K562 (cell line): ENCODE results near the gene OR8G5. TPM values are rescaled to one million over a fixed set of nuclear protein-coding genes. Genes with fewer than 3 reads are reported as not detected.

Experiments
- HCFC1 ChIP-seq: IDR thresholded peaks from 2 replicates; pipeline ENCODE4 v1.6.1; 2012; ENCODE audit warnings: low read depth, low read length, improper control_type of control experiment
- KAT2B ChIP-seq: IDR thresholded peaks from one replicate; pipeline ENCODE4 v1.6.1; 2012; ENCODE audit warnings: low read depth, mild to moderate bottlenecking, control low read depth, inconsistent platforms, low read length, moderate library complexity
- MXI1 ChIP-seq: IDR thresholded peaks from 2 replicates; pipeline ENCODE4 v1.6.1; 2011; ENCODE audit warnings: low read depth, mild to moderate bottlenecking, improper control_type of control experiment, low read length
- U2AF1 ChIP-seq: fragments of 200-400 bp; formaldehyde crosslinking; optimal IDR thresholded peaks from 2 replicates; pipeline ENCODE3; 2017; ENCODE audit warnings: mild to moderate bottlenecking, low read depth, low read length, moderate library complexity
- polyA plus RNA-seq, 8 experiments: library from polyadenylated mRNA; depleted of rRNA in 4 of 8; stranded (reverse) in 5 of 8; unstranded in 3 of 8; fragments of >200 nt; fragmentation: Nextera tagmentation in 2 of 8; fragmentation: Illumina TruSeq in 1 of 8; extraction: Ambion mirVana in 2 of 8; extraction: Trizol in 1 of 8; gene quantifications; 2 replicates each; pipeline versions ENCODE4 v1.2.1 to v1.2.3, GENCODE V29; 2011 to 2014; ENCODE audit warnings: inconsistent platforms in 1 of 8, missing spikeins in 1 of 8
- total RNA-seq, 7 experiments: library from RNA; depleted of rRNA in 6 of 7; stranded (reverse); fragments of >200 nt in 6 of 7; fragmentation: Illumina TruSeq in 2 of 7; extraction: Trizol in 2 of 7; gene quantifications; 2 replicates each; pipeline versions ENCODE4 v1.2.1 to v1.2.3, GENCODE V29; 2011 to 2021; ENCODE audit warnings: low replicate concordance in 1 of 7
- TF ChIP-seq, protein P1 (sequence below): fragments of 250-450 bp; sonication (Bioruptor Pico); IDR thresholded peaks from 2 replicates; pipeline ENCODE4 v1.4.0; 2020
- TF ChIP-seq, protein P2 (sequence below): fragments of 250-450 bp; sonication (Bioruptor Pico); IDR thresholded peaks from 2 replicates; pipeline ENCODE4 v1.6.1; 2021; ENCODE audit warnings: mild to moderate bottlenecking
- TF ChIP-seq, protein P3 (sequence below): fragments of 250-450 bp; sonication (Bioruptor Pico); IDR thresholded peaks from 2 replicates; pipeline ENCODE4 v1.8.0; 2022; ENCODE audit warnings: inconsistent platforms
- TF ChIP-seq, protein P4 (sequence below): fragments of 200-800 bp; sonication (Bioruptor generic); IDR thresholded peaks from 2 replicates; pipeline ENCODE4 v1.6.1; 2017; ENCODE audit warnings: missing genetic modification characterization, missing compliant biosample characterization
- TF ChIP-seq, protein P5 (sequence below): sonication (generic); formaldehyde crosslinking; IDR thresholded peaks from 2 replicates; pipeline ENCODE4 v1.8.0; 2023; ENCODE audit warnings: missing genetic modification reagents, mild to moderate bottlenecking, borderline replicate concordance
- TF ChIP-seq, protein P6 (sequence below): fragments of 250-450 bp; sonication (Bioruptor Pico); IDR thresholded peaks from 2 replicates; pipeline ENCODE4 v1.5.0; 2021

The OR8G5 gene
- total and polyA plus RNA-seq, 9 of the 15 experiments (the other 6 are each of a cell fraction or from before 2014, with no cell fraction given): 0.18 to 3.8 (median 1.7) TPM

DNA sequence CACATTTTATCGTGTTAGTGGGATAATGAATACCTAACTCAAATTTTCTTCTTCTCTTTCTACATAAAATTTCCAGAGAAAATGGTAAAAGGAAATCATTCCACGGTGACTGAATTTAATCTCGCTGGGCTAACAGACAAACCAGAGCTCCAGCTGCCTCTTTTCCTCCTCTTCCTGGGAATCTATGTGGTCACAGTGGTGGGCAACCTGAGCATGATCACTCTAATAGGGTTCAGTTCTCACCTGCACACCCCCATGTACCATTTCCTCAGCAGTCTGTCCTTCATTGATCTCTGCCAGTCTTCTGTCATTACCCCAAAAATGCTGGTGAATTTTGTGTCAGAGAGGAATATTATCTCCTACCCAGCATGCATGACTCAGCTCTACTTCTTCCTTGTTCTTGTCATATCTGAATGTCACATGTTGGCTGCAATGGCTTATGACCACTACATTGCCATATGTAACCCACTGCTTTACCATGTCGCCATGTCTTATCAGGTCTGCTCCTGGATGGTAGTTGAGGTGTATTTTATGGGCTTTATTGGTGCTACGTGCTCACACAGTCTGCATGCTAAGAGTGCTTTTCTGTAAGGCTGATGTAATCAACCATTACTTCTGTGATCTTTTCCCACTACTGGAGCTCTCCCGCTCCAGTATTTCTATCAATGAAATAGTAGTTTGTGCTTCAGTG, 48.9 kb upstream of the OR8G5 start (continued):
- TF ChIP-seq, protein P1, sequence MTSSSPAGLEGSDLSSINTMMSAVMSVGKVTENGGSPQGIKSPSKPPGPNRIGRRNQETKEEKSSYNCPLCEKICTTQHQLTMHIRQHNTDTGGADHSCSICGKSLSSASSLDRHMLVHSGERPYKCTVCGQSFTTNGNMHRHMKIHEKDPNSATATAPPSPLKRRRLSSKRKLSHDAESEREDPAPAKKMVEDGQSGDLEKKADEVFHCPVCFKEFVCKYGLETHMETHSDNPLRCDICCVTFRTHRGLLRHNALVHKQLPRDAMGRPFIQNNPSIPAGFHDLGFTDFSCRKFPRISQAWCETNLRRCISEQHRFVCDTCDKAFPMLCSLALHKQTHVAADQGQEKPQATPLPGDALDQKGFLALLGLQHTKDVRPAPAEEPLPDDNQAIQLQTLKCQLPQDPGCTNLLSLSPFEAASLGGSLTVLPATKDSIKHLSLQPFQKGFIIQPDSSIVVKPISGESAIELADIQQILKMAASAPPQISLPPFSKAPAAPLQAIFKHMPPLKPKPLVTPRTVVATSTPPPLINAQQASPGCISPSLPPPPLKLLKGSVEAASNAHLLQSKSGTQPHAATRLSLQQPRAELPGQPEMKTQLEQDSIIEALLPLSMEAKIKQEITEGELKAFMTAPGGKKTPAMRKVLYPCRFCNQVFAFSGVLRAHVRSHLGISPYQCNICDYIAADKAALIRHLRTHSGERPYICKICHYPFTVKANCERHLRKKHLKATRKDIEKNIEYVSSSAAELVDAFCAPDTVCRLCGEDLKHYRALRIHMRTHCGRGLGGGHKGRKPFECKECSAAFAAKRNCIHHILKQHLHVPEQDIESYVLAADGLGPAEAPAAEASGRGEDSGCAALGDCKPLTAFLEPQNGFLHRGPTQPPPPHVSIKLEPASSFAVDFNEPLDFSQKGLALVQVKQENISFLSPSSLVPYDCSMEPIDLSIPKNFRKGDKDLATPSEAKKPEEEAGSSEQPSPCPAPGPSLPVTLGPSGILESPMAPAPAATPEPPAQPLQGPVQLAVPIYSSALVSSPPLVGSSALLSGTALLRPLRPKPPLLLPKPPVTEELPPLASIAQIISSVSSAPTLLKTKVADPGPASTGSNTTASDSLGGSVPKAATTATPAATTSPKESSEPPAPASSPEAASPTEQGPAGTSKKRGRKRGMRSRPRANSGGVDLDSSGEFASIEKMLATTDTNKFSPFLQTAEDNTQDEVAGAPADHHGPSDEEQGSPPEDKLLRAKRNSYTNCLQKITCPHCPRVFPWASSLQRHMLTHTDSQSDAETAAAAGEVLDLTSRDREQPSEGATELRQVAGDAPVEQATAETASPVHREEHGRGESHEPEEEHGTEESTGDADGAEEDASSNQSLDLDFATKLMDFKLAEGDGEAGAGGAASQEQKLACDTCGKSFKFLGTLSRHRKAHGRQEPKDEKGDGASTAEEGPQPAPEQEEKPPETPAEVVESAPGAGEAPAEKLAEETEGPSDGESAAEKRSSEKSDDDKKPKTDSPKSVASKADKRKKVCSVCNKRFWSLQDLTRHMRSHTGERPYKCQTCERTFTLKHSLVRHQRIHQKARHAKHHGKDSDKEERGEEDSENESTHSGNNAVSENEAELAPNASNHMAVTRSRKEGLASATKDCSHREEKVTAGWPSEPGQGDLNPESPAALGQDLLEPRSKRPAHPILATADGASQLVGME: no peak
- TF ChIP-seq HCFC1 (0 out of 2 replicates have a peak, but pooled peaks have one; percentile 31), KAT2B (no peak), U2AF1 (no peak), MXI1 (no peak)
- TF ChIP-seq, protein P2, sequence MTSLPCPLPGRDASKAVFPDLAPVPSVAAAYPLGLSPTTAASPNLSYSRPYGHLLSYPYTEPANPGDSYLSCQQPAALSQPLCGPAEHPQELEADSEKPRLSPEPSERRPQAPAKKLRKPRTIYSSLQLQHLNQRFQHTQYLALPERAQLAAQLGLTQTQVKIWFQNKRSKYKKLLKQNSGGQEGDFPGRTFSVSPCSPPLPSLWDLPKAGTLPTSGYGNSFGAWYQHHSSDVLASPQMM (CRISPR knock-in tag): no peak
- TF ChIP-seq, protein P3, sequence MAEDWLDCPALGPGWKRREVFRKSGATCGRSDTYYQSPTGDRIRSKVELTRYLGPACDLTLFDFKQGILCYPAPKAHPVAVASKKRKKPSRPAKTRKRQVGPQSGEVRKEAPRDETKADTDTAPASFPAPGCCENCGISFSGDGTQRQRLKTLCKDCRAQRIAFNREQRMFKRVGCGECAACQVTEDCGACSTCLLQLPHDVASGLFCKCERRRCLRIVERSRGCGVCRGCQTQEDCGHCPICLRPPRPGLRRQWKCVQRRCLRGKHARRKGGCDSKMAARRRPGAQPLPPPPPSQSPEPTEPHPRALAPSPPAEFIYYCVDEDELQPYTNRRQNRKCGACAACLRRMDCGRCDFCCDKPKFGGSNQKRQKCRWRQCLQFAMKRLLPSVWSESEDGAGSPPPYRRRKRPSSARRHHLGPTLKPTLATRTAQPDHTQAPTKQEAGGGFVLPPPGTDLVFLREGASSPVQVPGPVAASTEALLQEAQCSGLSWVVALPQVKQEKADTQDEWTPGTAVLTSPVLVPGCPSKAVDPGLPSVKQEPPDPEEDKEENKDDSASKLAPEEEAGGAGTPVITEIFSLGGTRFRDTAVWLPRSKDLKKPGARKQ (CRISPR knock-in tag): no peak
- TF ChIP-seq, protein P4, sequence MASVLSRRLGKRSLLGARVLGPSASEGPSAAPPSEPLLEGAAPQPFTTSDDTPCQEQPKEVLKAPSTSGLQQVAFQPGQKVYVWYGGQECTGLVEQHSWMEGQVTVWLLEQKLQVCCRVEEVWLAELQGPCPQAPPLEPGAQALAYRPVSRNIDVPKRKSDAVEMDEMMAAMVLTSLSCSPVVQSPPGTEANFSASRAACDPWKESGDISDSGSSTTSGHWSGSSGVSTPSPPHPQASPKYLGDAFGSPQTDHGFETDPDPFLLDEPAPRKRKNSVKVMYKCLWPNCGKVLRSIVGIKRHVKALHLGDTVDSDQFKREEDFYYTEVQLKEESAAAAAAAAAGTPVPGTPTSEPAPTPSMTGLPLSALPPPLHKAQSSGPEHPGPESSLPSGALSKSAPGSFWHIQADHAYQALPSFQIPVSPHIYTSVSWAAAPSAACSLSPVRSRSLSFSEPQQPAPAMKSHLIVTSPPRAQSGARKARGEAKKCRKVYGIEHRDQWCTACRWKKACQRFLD (CRISPR knock-in tag): peak; percentile 97
- TF ChIP-seq, protein P5, sequence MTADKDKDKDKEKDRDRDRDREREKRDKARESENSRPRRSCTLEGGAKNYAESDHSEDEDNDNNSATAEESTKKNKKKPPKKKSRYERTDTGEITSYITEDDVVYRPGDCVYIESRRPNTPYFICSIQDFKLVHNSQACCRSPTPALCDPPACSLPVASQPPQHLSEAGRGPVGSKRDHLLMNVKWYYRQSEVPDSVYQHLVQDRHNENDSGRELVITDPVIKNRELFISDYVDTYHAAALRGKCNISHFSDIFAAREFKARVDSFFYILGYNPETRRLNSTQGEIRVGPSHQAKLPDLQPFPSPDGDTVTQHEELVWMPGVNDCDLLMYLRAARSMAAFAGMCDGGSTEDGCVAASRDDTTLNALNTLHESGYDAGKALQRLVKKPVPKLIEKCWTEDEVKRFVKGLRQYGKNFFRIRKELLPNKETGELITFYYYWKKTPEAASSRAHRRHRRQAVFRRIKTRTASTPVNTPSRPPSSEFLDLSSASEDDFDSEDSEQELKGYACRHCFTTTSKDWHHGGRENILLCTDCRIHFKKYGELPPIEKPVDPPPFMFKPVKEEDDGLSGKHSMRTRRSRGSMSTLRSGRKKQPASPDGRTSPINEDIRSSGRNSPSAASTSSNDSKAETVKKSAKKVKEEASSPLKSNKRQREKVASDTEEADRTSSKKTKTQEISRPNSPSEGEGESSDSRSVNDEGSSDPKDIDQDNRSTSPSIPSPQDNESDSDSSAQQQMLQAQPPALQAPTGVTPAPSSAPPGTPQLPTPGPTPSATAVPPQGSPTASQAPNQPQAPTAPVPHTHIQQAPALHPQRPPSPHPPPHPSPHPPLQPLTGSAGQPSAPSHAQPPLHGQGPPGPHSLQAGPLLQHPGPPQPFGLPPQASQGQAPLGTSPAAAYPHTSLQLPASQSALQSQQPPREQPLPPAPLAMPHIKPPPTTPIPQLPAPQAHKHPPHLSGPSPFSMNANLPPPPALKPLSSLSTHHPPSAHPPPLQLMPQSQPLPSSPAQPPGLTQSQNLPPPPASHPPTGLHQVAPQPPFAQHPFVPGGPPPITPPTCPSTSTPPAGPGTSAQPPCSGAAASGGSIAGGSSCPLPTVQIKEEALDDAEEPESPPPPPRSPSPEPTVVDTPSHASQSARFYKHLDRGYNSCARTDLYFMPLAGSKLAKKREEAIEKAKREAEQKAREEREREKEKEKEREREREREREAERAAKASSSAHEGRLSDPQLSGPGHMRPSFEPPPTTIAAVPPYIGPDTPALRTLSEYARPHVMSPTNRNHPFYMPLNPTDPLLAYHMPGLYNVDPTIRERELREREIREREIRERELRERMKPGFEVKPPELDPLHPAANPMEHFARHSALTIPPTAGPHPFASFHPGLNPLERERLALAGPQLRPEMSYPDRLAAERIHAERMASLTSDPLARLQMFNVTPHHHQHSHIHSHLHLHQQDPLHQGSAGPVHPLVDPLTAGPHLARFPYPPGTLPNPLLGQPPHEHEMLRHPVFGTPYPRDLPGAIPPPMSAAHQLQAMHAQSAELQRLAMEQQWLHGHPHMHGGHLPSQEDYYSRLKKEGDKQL (CRISPR knock-in tag): no peak
- TF ChIP-seq, protein P6, sequence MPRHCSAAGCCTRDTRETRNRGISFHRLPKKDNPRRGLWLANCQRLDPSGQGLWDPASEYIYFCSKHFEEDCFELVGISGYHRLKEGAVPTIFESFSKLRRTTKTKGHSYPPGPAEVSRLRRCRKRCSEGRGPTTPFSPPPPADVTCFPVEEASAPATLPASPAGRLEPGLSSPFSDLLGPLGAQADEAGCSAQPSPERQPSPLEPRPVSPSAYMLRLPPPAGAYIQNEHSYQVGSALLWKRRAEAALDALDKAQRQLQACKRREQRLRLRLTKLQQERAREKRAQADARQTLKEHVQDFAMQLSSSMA (CRISPR knock-in tag): no peak
